Stromal cell of bone marrow (primary cell): ENCODE data around the gene POLG2.
A peak's percentile ranks its signal among the peaks of the same experiment; 100 is the strongest.
"Not testable (repeated sequence)": the region's sequence is repeated elsewhere in the genome, so short reads cannot be mapped to it uniquely, and the experiment has no call there.

Source experiments
- DNase-seq: peaks from one replicate; pipeline ENCODE4 v3.0.0-alpha.2; 2012; ENCODE audit warnings: low read depth

Gene POLG2

DNA sequence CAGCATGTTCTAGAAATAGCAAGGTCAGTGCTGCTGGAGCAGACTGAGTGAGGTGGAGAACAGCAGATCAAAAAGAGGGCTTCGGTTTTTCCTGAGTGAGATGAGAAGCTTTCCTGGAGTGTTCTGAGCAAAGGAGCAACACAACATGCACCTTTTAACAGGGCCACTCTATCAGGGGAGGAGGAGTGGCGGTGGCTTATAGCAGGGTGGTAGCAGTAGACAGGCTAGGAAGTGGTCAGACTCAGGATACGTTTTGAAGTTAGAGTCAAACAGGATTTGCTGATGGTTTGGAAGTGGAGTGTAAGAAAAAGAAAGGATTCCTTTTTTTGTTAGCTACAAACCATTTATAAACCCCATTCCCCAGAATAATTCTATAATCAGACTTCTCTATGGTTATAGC, 12.5 kb downstream of the POLG2 start:
- no peak for DNase-seq

DNA sequence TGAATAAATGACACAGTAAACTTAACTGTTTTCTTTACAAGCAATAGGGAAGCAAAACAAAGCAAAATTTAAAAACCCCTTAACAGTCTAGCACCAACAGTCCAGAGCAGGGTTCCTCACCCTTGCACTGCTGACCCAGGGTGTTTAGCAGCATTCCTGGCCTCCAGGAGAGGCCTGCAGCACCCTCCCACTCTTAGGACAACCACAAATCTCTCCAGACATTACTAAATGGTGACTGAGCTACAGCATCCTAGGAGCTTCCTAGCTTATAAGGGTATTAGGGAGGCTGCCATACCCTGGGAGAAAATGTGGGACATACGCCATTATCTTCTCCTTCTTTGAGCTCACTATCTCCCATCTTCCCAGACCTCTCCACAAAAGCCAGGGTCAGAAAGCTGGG, 15.9 kb downstream of the POLG2 start:
- no peak for DNase-seq

- no peak for DNase-seq
Observed at GRCh38 chr17:64477849-64478248, 19.0 kb downstream of the POLG2 start.

- no peak for DNase-seq
Observed at GRCh38 chr17:64472564-64472963, 24.3 kb downstream of the POLG2 start.

DNA sequence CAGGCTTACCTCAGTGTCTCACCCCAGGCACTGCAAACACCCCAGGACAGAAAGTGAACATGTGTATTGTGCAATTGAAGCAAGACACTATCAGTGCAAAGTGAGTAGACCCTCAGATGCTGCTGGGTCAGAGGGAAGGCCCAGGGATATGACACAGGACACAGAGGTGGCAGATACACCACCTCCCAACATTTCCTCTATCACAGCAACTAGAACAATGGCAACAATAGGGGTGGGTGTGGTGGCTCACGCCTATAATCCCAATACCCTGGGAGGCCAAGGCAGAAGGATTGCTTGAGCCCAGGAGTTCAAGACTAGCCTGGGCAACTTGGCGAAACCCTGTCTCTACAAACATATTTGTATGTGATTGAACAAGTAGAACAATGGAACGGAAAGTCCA, 25.4 kb downstream of the POLG2 start:
- no peak for DNase-seq

- DNase-seq: no peak
Observed at GRCh38 chr17:64470625-64471024, 26.2 kb downstream of the POLG2 start.

DNA sequence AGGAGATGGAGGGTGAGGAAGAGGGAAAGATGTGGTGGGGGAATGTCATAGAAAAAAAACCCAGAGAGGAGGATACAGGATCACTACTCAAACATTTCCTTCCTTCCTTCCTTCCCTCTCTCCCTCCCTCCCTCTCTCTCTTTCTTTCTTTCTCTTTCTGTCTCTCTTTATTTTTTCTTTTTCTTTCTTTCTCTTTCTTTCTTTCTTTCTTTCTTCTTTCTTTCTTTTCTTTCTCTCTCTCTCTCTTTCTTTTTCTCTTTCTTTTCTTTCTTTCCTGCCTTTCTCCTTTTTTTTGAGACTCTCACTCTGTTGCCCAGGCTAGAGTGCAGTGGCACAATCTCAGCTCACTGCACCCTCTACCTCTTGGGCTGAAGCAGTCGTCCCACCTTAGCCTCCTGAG, 30.0 kb downstream of the POLG2 start:
- DNase-seq: not testable (repeated sequence)

- DNase-seq: no peak
Observed at GRCh38 chr17:64466019-64466735, 30.7 kb downstream of the POLG2 start.

GRCh38 chr17:64461788-64462187, 35.1 kb downstream of the POLG2 start:
- DNase-seq: no peak

- no peak for DNase-seq
Observed at GRCh38 chr17:64460955-64461354, 35.9 kb downstream of the POLG2 start.

GRCh38 chr17:64459818-64460217, 37.0 kb downstream of the POLG2 start:
- not testable (repeated sequence) for DNase-seq

DNA sequence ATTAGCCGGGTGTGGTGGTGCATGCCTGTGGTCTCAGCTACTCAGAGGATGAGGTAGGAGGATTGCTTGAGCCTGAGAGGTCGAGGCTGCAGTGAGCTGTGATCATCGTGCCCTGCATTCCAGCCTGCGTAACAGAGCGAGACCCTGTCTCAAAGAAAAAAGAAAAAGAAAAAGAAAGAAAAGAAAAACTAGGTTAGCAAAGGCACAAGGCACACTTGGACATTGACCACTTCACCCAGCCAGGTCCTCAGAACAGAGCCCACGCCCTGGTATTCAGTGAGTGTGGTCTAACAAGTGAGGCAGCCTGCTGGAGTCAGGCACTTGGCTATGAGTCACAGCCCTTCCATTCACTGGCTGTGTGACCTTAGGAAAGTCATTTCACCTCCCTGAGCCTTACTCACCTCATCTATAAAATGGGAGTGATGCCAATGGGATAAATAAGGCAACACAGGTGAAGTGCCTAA, 37.5 kb downstream of the POLG2 start:
- DNase-seq: peak; percentile 37

GRCh38 chr17:64458756-64459155, 38.1 kb downstream of the POLG2 start:
- no peak for DNase-seq

- DNase-seq: peak; percentile 54
Observed at GRCh38 chr17:64457156-64457555, 39.7 kb downstream of the POLG2 start.

GRCh38 chr17:64455993-64456885, 40.6 kb downstream of the POLG2 start:
- no peak for DNase-seq

GRCh38 chr17:64449545-64449944, 47.3 kb downstream of the POLG2 start:
- no peak for DNase-seq

GRCh38 chr17:64448665-64449512, 48.0 kb downstream of the POLG2 start, which contains the start of gene MILR1:
Gene MILR1 (plus strand): TSS chr17:64449115. CDS start chr17:64449169, 54 bp downstream.
- DNase-seq: peak; percentile 91

DNA sequence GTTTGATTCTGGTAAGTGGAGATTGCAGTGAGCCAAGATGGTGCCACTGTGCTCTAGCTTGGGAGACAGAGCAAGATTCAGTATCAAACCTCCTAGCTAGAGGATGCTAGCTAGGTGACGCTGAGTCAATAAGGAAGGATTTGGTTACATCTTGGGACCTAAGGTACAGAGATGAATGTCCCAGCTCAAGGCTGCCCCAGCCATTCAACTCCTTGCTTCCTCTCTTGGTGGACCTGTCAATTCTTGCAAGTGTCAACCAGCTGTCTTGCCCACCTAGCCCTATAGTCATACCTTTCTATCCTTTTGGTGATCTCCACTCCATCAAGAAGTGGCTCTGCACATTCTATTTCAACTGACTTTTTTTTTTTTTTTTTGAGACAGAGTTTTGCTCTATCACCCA, 49.3 kb downstream of the POLG2 start:
- no peak for DNase-seq

DNA sequence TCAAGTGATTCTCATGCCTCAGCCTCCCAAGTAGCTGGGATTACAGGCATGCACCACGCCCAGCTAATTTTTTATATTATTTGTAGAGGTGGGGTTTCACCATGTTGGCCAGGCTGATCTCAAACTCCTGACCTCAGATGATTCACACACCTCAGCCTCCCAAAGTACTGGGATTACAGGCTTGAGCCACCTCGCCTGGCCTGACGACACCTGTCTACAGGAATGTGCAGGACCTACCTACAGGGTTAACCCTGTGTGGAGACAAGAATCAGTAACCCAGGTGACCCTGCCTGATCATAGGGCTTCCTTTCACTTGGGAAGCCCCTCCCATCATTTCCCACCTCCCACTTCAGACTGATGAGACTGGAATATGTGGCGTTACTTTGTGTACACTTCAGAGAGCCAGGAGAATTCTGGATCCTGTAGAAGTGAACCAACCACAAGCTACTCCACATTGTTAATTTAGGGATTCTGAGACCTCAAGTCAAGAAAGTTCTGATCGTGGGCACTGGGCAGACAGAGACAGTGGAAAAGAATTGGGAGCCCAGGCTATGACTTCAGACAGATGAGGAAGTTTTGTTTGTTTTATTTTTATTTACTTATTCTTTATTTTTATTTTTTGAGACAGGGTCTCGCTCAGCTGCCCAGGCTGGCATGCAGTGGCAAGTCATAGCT, 53.6 kb downstream of the POLG2 start:
- no peak for DNase-seq

- no peak for DNase-seq
Observed at GRCh38 chr17:64442541-64442971, 54.3 kb downstream of the POLG2 start.

GRCh38 chr17:64441772-64442540, 54.9 kb downstream of the POLG2 start:
- no peak for DNase-seq
